B cell (primary cell): ENCODE measurements around the gene TMPRSS15. TPM values are rescaled to one million over a fixed set of nuclear protein-coding genes. Genes with fewer than 3 reads are reported as not detected.

Source experiments
- ATAC-seq: fragments of 200-7000 bp; cut with Tn5 transposase; one replicate; pipeline ENCODE4 v1.10.0; 2021; ENCODE audit warnings: low read depth, mild to moderate bottlenecking, moderate number of reproducible peaks, moderate library complexity
- CTCF ChIA-PET: fragments of 350-600 bp; sonication (Branson Sonifier 250); formaldehyde crosslinking; loops from one replicate; lab custom pipeline; 2021; ENCODE audit warnings: antibody characterized with exemption, inconsistent platforms; lab: Charles Lee
- POLR2A ChIA-PET: fragments of 350-600 bp; sonication (Branson Sonifier 250); formaldehyde crosslinking; loops from one replicate; lab custom pipeline; 2021; ENCODE audit warnings: antibody characterized with exemption; lab: Charles Lee
- DNase-seq: peaks from one replicate; pipeline ENCODE4 v3.0.0; 2013
- H2AFZ ChIP-seq: 2 replicates; pipeline ENCODE4 v1.6.1; 2012; ENCODE audit warnings: mild to moderate bottlenecking, low read depth, low read length; ENCODE audit not compliant: insufficient read depth, poor library complexity, severe bottlenecking
- H3K27ac ChIP-seq, 2 donors: 1 replicate in 1 of 2; 2 replicates in 1 of 2; pipeline ENCODE4 v1.5.1; 2012 to 2013; ENCODE audit warnings: low read length in 2 of 2, mild to moderate bottlenecking in 2 of 2, moderate library complexity in 1 of 2
- H3K27me3 ChIP-seq, 4 experiments: fragments of 200-600 bp in 1 of 4; sonication (generic) in 1 of 4; replicated peaks in 1 of 4; 1 replicate in 2 of 4; 2 replicates in 2 of 4; pipeline versions ENCODE4 v1.6.1 to v1.7.0; 2013 to 2016; ENCODE audit warnings: low read length in 3 of 4, mild to moderate bottlenecking in 2 of 4, mixed read lengths in 1 of 4, moderate library complexity in 1 of 4; ENCODE audit not compliant: insufficient read depth in 4 of 4, control insufficient read depth in 3 of 4; ENCODE audit errors: control extremely low read depth in 1 of 4
- H3K36me3 ChIP-seq, 2 experiments: replicated peaks in 1 of 2; 1 replicate in 1 of 2; 2 replicates in 1 of 2; pipeline versions ENCODE4 v1.6.1 to v1.7.1; 2013; ENCODE audit warnings: low read length in 1 of 2; ENCODE audit not compliant: insufficient read depth in 2 of 2, control insufficient read depth in 1 of 2; ENCODE audit errors: control extremely low read depth in 1 of 2, extremely low read depth in 1 of 2
- H3K4me1 ChIP-seq, 2 donors: fragments of 200-600 bp in 1 of 2; sonication (generic) in 1 of 2; 1 replicate in 1 of 2; 2 replicates in 1 of 2; pipeline versions ENCODE4 v1.5.1 to v1.6.1; 2013 to 2017; ENCODE audit warnings: low read length in 2 of 2; ENCODE audit not compliant: control insufficient read depth in 2 of 2, insufficient read depth in 2 of 2
- H3K4me2 ChIP-seq: replicated peaks from 2 replicates; pipeline ENCODE3; 2012; ENCODE audit warnings: mild to moderate bottlenecking, low read depth, low read length; ENCODE audit not compliant: poor library complexity, severe bottlenecking
- H3K4me3 ChIP-seq, 5 experiments: fragments of 200-600 bp in 1 of 5; sonication (generic) in 1 of 5; 1 replicate in 3 of 5; 2 replicates in 2 of 5; pipeline versions ENCODE4 v1.5.1 to v1.7.0; 2011 to 2016; ENCODE audit warnings: low read length in 4 of 5, mild to moderate bottlenecking in 4 of 5, low read depth in 2 of 5, control low read depth in 1 of 5, moderate library complexity in 1 of 5; ENCODE audit not compliant: insufficient read depth in 1 of 5; ENCODE audit errors: control extremely low read depth in 1 of 5, extremely low read depth in 1 of 5
- H3K79me2 ChIP-seq: fragments of 200-600 bp; sonication (generic); one replicate; pipeline ENCODE4 v1.6.0; 2016; ENCODE audit warnings: low read length; ENCODE audit not compliant: control insufficient read depth, insufficient read depth
- H3K9ac ChIP-seq: fragments of 200-600 bp; sonication (generic); 2 replicates; pipeline ENCODE4 v1.6.1; 2017; ENCODE audit warnings: mild to moderate bottlenecking, low read length, moderate library complexity
- H3K9me3 ChIP-seq, 3 donors: one replicate each; pipeline versions ENCODE4 v1.6.1 to v1.7.1; 2013; ENCODE audit warnings: low read length in 2 of 3; ENCODE audit not compliant: control insufficient read depth in 2 of 3, insufficient read depth in 1 of 3; ENCODE audit errors: control extremely low read depth in 1 of 3
- H4K20me1 ChIP-seq: 2 replicates; pipeline ENCODE4 v1.6.0; 2012; ENCODE audit warnings: mild to moderate bottlenecking, low read length; ENCODE audit not compliant: insufficient read depth, control insufficient read depth, poor library complexity, severe bottlenecking
- H3K27ac Mint-ChIP-seq: one replicate; pipeline ENCODE4 v1.8.0; 2021; ENCODE audit warnings: mixed read lengths
- H3K27me3 Mint-ChIP-seq: one replicate; pipeline ENCODE4 v1.8.0; 2021; ENCODE audit warnings: mixed read lengths
- H3K4me1 Mint-ChIP-seq: one replicate; pipeline ENCODE4 v1.8.0; 2021; ENCODE audit warnings: mixed read lengths
- H3K4me3 Mint-ChIP-seq: one replicate; pipeline ENCODE4 v1.8.0; 2021; ENCODE audit warnings: mixed read lengths
- H3K9me3 Mint-ChIP-seq: one replicate; pipeline ENCODE4 v1.8.0; 2022; ENCODE audit warnings: mixed read lengths; ENCODE audit not compliant: insufficient read depth
- CTCF ChIP-seq: fragments of 200-600 bp; IDR thresholded peaks from one replicate; pipeline ENCODE4 v1.8.0; 2022; ENCODE audit warnings: antibody characterized with exemption, mild to moderate bottlenecking
- EZH2 ChIP-seq: IDR thresholded peaks from 2 replicates; pipeline ENCODE4 v1.6.1; 2012; ENCODE audit warnings: borderline replicate concordance, low read depth, mild to moderate bottlenecking, moderate library complexity, low read length; ENCODE audit not compliant: insufficient read depth, poor library complexity, severe bottlenecking
- WGBS: methylation state at CpG from one replicate; pipeline ENCODE4 v1.1.5; 2013; ENCODE audit warnings: missing lambda C conversion rate; ENCODE audit not compliant: insufficient coverage; 5-methylcytosine and 5-hydroxymethylcytosine counted together
- intact Hi-C: fragments of 100-400 bp; cut with micrococcal nuclease; formaldehyde crosslinking; loops from one replicate; pipeline ENCODE4 v1.10.0; 2022
- polyA plus RNA-seq: library from polyadenylated mRNA; depleted of rRNA; stranded (reverse); fragments of >200 nt; gene quantifications from 2 replicates; pipeline ENCODE4 v1.2.3, GENCODE V29; 2012
- total RNA-seq, 2 donors: library from RNA; stranded (reverse); fragments of 120-200 nt in 1 of 2; gene quantifications; 1 replicate in 1 of 2; 2 replicates in 1 of 2; pipeline versions ENCODE4 v1.2.3 to v1.2.4, GENCODE V29; 2013 to 2022

The TMPRSS15 gene
- total and polyA plus RNA-seq, 2 donors (not counting 1 experiment from before 2014, with no cell fraction given) = 0.04 TPM; not detected in 1

GRCh38 chr21:18228060-18228739, 175.4 kb downstream of the TMPRSS15 start:
- no peak overlapping the region for H3K27ac ChIP-seq
- no peaks in the 10 kb centered on the region for H3K4me1 ChIP-seq
- H3K27me3 Mint-ChIP-seq = no peaks in the 10 kb centered on the region
- H3K36me3 ChIP-seq = no peaks in the 10 kb centered on the region
- no CpG with 5 or more reads among the region's 5 CpGs for WGBS
- no peak overlapping the region for H3K4me3 ChIP-seq
- no peaks in the 10 kb centered on the region for H3K79me2 ChIP-seq
- DNase-seq = no peak
- H3K4me3 Mint-ChIP-seq = no peak overlapping the region
- no peaks in the 10 kb centered on the region for H3K9me3 ChIP-seq
- no peak overlapping the region for H3K9ac ChIP-seq
- TF ChIP-seq CTCF = no peak
- no peak for TF ChIP-seq EZH2
- no peaks in the 10 kb centered on the region for H3K27me3 ChIP-seq
- H3K27ac Mint-ChIP-seq = no peak overlapping the region
- no peaks in the 10 kb centered on the region for H3K9me3 Mint-ChIP-seq
- H4K20me1 ChIP-seq = no peaks in the 10 kb centered on the region
- H3K4me1 Mint-ChIP-seq = no peaks in the 10 kb centered on the region
- intact Hi-C loops = no loop called here
- H2AFZ ChIP-seq = no peak overlapping the region
- ATAC-seq = no peak
- CTCF ChIA-PET = no interaction called here
- H3K4me2 ChIP-seq = no peak overlapping the region
- POLR2A ChIA-PET = no interaction called here

GRCh38 chr21:18222346-18222745, 181.2 kb downstream of the TMPRSS15 start:
- 50% methylated on average over 1 of the region's 1 CpG for WGBS
- Mint-ChIP-seq H3K9me3 (peaks cover 12% of the 10 kb centered on the region), H3K4me1 (no peaks in the 10 kb centered on the region), H3K27me3 (no peaks in the 10 kb centered on the region), H3K27ac (no peak overlapping the region), H3K4me3 (no peak overlapping the region)
- Histone ChIP-seq H2AFZ (no peak overlapping the region), H3K79me2 (no peaks in the 10 kb centered on the region), H4K20me1 (no peaks in the 10 kb centered on the region), H3K36me3 (no peaks in the 10 kb centered on the region), H3K4me2 (no peak overlapping the region), H3K4me3 (no peak overlapping the region), H3K27me3 (no peaks in the 10 kb centered on the region), H3K4me1 (no peaks in the 10 kb centered on the region), H3K27ac (no peak overlapping the region), H3K9me3 (peaks cover 1 to 14% (median 3%) of the 10 kb centered on the region in 3 donors), H3K9ac (no peak overlapping the region)
- intact Hi-C loops = no loop called here
- ChIA-PET CTCF (no interaction called here), POLR2A (no interaction called here)
- no peak for DNase-seq
- ATAC-seq = no peak
- TF ChIP-seq EZH2 = no peak
- no peak for TF ChIP-seq CTCF
